ENCODE measurements around the gene TBC1D22A.

Gene TBC1D22A

DNA sequence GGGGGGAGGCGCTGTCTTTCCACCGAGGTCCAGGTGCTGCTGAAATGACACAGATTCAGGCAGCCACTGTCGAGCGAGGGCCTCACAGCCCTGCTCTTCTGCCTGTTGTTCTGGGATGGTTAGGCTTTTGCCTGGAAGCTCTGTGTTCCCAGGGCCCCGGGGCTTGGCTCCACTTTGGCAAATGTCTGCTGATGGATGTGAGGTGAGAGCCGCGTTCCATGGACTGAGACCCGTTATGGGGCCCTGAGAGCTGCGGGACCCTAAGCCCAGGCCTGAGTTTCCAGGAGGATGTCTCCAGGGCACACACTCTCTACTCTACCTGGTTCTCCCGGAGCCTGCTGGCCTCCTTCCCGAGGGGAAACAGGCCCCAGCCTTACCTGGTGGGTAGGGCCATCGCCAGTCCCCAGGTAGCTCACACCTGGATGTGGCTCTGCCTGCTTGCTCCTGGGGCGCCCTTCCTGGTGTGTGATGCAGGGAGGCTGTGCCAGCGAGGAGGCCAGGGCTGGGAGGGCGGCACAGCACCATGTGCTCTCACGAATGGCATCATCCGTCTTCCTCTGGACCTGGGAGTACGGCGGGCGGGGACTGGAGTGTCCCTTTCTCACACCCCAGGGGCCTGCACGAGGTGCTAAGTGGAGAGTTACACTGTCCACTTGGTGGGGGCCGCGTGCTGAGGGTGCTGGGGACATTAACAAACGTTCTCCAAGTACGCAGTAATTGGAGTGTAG lies 435.5 kb downstream of the TBC1D22A start:
- DNase-seq = no peak

DNA sequence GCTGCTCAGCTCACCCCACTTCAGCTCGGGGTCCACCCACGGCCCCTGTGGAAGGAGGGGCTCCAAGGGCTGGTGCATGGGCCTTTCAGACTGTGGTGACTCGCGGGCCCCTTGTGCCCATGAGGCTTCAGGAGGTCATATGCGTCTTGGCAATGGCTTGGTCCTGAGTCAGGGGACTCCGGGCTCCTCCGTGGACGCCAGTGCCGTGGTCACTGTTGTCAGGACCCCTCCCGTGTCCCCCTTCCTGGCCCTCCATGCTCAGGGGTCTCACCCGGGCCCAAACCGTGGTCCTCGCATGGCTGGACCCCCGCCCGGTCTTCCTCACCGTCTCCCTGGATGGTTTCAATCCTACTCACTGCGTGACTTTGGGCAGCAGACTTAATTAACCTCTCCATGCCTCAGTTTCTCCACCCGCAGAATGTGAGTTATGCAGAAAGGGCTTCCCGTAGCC lies 436.4 kb downstream of the TBC1D22A start:
- DNase-seq = no peak

DNA sequence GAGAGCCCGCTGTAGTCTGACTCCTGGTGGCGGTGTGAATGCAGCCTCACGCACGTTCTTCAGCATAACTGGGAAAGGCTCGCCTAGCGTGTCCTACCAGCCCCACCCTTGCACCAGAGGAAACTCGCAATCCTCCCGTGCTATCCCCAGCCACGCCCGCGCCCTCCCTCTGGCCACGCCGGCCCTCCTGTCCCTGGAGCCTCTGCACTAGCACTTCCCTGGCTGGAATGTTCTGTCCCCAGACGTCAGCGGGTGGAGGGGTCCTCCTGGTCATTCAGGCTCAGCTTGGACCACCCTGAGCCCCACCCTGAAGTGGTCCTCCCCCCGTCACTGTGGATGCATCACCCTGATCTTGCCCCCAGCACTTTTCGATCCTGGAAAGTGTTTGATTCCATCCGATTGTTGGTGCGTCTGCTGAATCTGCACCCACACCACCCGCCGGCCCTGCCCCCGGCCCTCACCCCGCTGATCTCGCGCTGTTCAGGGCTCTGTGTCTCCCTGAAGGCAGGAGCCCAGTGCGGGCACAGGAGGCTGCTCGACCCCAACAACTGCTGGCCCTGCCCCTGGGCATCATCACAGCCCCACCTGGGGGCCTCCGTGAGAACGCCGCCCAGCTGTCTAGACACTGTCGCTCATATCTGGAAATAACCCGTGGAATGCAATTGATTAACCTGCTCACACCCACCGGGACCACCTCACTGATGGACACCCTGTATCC lies 437.0 kb downstream of the TBC1D22A start:
- DNase-seq = no peak

DNA sequence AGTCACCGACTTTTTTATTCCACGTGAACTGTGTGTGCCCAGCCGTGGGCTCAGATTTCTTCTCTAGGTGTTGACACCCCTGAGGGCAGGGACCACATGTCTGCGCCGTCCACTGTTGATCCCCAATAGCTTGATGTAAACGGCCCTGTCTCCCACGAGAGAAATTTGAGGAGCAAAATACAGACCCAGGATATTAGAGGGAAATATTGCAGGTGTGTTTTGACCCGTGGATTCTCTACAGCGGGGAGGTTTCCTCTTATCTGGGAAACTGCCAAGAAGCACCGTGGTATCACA lies 437.5 kb downstream of the TBC1D22A start:
- no peak for DNase-seq

DNA sequence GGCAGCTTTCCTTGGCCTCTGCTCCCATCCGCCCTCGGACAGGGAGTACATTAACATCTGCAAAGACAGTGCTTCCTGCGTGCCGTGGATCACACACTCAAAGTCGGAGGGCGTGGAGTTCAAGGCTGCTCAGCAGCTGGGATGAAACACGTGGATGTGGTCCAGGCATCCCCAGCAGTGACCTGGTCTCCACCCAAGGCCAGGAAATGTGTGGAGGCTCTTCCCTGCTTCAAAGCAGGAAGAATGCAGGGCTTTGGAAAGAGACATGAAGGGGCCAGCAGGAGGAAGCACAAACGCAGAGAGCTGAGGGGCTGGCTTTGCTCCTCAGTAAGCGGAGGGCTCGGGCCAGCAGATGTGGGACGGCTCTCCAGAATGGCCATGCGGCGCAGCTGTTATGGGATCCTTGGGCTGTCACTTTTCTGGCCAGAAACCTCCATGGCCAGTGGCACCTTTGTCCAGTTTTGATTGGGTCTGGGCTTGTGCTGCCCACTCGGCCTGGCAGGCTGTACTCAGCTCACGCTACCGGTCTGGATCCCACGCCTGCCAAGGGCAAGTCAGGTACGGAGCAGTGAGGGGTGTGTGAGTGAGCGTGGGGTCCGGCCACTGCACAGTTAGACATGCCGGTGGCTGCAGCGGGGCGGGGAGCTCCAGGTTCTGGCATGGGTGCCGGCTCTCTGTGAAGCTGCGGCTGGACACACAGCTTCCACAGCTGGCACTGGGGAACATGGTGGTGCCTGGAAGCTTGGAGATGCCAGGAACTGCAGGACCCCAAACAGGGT lies 438.0 kb downstream of the TBC1D22A start:
- DNase-seq = no peak

DNA sequence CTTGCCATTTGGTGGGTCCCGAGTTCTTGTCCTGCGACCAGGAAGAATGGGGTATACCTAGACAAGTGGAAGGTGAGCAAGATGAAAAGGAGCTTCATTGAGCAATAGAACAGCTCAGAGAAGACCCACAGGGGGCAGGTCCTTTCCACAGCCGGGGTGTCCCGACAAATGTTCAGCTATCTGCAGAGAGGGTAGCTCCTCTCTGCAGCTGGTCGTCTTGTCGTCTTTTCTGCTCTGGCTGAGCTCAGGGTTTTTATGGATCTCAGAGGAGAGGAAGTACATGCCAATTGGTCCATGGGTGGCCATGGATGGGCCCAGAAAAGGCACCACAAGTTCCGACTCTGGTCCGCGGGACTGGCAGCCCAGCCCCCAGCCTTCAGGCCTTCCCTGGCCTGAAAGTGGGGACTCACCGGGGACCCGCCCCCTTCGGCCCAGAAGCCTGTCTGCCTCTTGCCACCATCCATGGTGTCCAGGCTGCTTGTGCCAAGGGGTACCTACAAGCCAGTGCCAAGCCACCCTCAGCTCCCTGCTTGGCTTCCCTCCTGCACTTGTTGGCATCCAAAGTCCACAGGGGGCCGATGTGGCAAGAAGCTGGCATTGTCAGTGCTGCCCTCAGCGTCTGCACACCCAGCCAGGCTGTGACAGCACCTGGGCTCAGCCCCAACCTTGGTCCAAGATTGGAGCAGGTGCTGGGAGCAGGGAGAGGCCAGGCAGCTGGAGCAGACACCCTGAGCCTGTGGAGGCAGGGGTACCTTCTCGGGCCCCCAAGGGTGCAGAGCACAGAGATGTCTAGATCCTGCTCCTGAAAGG lies 438.9 kb downstream of the TBC1D22A start:
- no peak for DNase-seq

DNA sequence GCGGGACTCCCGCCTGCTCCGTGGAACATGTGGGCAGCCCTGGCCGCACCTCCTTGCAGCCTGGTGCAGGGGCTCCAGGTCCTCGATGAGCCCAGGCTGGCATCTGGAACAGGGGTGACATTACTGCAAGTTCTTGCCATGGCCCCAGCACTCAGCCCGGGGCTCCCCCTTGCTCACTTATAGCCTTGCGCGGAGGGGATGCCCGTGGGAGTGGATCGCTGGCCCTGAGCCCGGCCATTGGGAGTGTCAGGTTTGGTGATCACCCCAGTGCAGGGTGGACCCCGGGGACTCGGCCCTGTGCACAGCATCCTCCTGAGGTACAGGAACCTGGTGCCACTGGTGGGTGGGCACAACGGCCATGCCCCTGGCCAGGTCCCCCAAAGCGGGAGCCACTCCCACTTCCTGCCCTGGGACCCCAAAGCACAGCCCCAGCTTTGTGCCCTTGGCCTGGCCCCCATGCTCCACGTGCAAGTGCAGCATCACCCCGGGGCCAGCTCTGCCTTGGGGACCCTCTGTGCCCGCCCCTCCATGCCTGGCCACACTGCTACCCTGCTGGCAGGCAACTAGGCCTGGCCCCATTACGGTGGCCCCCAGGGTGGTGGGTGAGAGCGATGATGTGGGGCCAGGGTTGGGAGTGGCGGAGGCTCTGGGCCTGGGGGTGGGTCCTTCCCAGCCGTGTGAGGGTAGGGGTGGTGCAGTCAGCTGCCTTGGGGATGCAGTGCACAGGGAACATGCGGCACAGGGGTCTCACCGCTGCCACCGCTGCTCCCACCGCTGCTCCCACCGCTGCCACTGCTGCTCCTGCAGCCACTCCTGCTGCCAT lies 439.8 kb downstream of the TBC1D22A start:
- no peak for DNase-seq

DNA sequence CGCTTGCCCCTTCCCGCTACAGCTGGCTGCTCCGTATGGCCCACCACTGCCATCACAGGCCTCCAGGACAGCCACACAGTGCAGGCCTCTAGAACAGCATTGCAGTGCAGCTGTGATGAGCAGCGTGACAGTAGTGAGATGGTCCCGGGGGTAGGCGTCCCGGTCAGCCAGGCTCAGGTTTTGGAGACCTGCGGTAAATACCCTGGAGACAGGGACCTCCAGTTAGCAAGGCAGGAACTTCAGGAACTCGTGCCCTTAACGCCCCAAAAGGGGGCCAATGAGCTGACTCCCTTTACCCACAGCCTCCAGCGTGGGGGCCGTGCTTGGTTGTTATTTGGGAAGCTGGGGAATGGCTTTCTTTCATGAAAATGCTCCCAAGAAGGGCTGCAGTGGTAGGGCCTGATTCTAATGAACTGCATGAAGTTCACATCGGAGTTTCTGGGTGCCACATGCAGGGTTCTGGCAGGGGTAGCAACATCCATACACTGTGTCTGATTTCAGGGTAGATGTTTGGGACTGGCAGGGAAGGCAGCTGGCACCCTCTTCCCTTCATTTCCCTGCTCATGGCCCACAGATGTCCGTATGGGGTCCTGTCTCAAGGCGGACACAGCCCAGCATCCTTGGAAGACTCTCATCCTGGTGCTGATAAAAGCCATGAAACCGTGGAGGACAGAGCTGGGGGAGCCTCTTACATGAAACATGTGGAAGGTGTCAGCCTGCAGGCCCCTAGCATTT lies 440.5 kb downstream of the TBC1D22A start:
- DNase-seq = no peak

DNA sequence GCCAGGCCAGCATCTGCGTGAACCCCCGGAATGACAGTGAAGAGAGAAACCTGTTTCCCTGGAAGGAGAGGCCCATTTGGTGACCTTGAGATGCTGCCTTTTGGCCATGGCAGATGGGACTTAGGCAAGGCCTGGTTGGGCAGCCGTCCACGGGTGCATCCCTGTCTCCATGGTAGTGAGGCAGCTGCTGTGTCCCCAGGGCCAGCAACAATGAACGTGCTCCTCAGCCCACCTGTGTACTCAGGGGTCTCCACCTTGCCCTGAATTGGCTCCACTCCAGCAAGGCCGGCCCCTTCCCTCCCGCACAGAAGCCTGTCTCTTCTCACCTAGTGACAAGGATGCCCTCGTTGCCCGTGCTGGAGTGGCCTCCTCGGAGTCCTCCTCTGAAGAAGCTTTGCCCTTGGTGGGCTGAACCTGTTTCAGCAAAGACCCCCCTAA lies 441.1 kb downstream of the TBC1D22A start:
- DNase-seq = no peak

DNA sequence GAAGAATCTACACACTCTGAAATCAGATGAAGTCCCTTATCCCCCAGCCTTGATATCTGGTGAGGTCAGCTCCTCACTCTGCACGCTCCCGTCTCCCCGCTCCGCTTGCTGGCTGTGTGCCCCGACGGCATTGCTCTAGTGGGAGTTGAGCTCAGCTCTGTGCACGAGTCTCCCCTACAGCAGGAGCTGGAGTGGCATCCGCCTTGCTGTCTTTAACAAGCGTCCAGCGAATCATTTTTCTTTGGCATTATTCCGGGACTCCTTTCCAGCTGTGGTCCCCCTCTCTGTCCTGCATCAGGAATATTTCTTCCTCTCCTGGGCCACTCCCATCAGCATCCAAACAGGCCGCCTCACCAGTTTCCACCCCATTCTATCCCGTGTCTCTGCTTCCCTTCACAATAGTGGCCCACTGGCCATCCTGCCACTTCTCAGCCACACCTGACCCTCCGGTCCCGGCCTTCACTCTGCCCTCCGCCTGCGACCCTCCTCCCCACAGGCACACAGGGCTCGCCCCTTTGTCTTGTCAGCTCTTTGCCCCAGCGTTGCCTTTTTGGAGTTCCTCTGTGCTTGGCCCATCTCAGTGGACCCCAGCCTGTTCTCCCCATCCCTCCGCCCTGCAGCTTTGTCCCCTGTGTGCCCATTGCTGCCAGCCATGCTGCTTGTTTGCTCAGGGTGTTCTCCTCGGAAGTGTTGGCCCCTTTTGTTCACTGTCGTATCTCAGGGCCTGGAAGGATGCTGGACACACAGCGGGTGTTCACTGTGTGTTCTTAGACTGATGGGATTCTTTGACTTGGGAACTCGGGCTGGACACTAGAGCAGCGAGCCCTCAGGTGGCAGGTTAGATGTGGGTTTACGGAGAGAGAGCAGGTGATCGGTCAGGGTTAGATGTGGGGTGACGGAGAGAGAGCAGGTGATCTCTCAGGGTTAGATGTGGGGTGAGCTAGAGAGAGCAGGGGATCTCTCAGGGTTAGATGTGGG lies 441.8 kb downstream of the TBC1D22A start:
- DNase-seq = no peak

DNA sequence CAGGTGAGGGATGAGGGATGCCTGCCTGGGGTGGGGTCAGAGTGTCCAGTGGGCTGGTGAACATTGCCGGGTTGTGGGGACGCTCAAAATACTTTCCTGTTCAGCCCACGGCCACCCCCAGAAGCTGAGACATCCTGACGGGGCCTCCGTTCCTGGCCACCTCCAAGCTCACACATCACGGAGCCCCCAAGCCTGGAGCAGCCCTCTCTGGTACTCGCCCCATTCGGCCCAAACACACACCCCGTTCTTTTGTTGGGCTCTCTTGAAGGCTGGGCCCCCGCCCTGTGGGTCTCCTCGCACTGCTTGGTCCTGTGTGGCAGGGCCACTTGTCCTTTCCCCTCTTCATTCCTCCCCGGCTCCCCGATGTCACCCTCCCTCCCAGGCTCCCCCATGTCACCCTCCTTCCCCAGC lies 442.6 kb downstream of the TBC1D22A start:
- DNase-seq = no peak

DNA sequence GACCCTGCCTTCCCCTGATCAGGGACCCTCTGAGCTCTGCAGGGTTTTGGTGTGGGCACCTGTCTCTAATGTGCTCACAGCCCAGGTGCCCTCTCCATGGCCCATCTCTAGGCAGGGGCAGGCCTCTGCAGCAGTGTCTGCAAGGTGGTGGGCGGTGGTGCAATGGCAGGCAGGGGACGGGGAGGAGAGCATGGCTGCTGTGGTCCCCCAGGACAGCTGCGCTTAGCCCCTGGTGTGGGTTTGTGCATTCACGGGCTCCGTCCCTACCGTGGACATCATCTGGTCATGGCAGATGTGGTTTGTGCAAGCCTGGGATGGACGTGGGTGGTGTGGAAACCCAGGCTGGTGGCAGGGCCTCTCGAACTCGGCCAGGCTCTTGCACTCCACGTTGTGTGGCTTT lies 443.1 kb downstream of the TBC1D22A start:
- no peak for DNase-seq

DNA sequence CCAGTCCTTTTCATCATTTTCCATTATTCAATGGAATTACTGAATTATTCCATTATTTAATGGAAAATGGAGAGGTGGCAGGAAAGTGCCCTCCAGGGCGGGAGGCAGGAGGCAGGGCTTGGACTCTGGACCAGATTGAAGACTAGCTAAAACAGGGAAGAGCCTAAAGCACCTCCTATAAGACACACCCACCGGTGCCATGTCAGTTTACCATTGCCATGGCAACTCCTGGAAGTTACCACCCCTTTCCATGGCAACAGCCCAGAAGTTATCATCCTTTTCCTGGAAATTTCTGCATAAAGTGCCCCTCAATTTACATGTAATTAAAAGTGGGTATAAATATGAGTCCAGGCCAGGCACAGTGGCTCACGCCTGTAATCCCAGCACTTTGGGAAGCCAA lies 443.7 kb downstream of the TBC1D22A start:
- DNase-seq = no peak

DNA sequence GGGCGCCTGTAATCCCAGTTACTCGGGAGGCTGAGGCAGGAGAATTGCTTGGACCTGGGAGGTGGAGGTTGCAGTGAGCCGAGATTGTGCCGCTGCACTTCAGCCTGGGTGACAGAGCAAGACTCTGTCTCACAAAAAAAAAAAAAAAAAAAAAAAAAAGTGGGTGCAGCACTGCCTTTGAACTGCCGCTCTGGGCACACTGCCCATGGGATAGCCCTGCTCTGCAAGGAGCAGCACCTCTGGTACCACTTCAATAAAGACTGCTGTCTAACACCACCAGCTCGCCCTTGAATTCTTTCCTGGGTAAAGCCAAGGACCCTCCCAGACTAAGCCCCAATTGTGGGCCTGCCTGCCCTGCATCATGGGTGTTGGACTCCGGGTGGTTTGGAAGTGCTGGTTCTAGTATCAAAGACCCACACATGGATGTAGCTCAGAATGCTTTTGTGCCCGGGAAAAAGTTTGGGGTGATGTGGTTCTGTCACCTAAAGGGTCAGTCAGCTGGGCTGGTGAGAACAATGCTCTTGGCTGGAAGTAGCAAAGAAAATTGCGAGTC lies 444.3 kb downstream of the TBC1D22A start:
- DNase-seq = no peak

DNA sequence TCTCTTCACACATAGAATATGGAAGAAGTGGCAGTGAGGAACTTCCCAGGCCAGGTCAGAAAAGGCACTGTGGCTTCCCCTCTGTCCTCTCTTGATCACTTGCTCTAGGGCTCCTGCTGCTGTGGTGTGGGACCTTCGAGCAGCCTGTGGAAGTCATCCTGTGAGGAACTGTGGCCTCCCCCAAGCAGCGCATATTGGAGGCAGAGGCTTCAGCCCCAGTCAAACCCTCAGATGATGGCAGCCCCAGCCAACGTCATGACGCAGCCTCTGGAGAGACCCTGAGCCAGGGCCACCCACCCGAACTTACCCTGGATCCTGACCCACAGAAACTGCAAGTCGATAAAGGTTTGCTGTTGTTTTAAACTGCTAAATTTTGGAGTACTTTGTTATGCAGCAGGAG lies 444.9 kb downstream of the TBC1D22A start:
- DNase-seq = no peak

DNA sequence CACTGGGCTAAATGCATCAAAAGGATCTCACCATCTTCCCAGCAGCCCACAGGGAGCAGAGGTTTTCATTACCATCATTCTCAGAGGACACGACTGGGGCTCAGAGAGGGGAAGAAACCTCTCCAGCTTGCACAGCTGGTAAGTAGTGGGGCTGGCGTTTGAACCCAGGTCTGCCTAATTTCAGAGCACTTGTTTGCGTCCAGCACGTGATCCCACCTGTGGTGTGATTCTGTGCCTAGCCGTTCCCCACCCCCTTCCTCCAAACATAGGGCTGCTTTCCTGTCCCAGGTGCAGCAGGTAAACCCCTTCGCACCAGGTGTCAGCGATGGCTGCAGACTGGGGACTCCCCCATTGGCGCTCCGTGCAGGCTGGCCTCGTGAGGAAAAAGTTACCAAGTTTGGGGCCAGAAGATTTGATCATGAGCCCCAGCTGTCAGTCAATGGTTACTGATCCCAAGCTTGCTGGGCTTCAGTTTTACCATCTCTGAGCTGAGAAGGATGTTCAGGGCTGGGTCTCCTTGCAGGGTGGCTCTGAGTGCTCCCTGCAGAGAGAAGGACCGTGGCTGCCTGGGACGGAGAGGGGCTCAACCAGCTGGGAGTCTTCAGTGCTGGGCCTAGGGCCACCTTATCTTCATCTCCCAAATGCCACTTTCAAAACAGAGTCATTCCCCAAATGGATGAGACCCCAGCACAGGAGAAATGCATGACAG lies 445.6 kb downstream of the TBC1D22A start:
- no peak for DNase-seq

DNA sequence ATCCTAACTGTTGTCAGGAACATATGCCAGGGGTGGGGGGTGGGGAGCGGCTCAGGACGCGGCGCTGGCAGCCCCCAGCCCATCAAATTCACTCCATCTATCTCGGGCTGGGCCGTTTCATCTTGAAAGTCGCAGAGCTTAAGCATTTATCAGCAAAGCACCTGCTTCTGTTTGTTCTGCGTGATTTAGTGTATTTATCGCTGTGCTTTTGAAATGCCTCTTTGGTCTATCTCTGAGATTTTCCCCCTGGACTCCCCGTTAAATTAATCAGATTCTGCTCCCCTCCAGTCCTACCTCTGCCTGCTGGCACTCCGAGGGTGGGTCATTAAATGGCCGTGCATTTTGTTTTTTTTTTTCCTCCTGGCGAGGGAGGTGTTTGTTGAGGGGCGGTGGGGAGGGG lies 446.2 kb downstream of the TBC1D22A start:
- DNase-seq = no peak

DNA sequence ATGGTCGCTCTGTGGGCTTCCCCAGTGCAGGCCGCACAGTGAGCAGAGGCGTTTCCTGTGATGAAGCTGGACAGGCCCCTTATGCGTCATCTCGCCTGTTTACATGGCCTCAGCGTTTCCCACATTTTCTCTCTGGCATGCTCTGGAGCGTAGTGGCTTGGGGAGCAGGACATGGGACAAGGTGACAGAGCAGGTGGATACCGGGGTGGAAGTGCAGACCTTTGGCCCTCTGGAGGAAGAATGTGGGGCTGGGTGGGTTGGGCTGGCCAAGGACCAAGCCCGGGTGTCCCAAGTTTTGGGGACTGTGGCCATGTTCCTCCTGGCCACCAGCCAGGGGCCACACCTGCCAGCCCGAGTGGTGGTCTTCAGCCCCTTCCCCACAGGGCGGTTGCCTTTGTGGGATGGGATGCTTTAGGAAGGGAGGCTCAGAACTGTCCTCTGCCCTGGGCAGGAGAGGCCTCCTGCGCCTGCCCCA lies 446.6 kb downstream of the TBC1D22A start:
- no peak for DNase-seq

DNA sequence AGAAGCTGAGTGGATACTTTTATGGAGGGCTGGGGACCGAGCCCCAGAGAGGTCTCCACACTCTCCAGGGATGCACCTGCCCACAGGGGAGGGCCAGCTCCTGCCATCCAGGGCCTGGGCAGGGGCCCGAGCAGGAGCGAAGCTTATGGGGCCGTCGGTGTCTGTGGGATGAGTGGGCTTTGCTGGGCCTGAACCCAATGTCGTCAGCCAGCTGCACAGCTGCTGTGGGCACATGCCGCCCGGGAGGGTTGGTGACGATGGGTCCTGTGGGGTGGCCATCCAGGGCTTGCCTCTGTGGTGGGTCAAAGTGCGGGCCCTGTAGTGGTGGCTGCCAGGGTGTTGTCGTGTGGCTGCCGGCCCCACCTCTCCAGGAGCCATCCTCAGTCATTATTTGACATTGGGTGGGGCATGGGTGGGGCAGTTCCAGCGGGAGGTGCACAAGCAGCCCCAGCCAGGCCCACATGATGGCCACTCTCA lies 447.1 kb downstream of the TBC1D22A start:
- no peak for DNase-seq

Measured in NCI-H446 (cell line).